GM19239 (cell line): ENCODE results near the gene GPR152.
"Not testable (repeated sequence)": the region's sequence is repeated elsewhere in the genome, so short reads cannot be mapped to it uniquely, and the experiment has no call there.

Experiments used
- DNase-seq: peaks from one replicate; pipeline ENCODE4 v3.0.0; 2011; ENCODE audit warnings: low spot score; ENCODE audit not compliant: insufficient read length
- FAIRE-seq: peaks from 2 replicates; lab custom pipeline; 2011; peaks lifted over from hg19 to GRCh38; lab: Jason Lieb, UNC

The GPR152 gene

GRCh38 chr11:67415501-67416304 is 36.8 kb downstream of the GPR152 start, which contains the start of gene CARNS1:
Gene CARNS1 (plus strand): TSS chr11:67415678. CDS start chr11:67416200, 522 bp downstream.
- DNase-seq: no peak
- no peak for FAIRE-seq

GRCh38 chr11:67413266-67413849 is 39.2 kb downstream of the GPR152 start:
- DNase-seq (no peak), FAIRE-seq (no peak)

GRCh38 chr11:67412495-67413179 is 39.9 kb downstream of the GPR152 start:
- no peak for DNase-seq
- no peak for FAIRE-seq

GRCh38 chr11:67411785-67412152 is 40.8 kb downstream of the GPR152 start:
- no peak for DNase-seq
- no peak for FAIRE-seq

- FAIRE-seq (no peak), DNase-seq (no peak)
Observed at GRCh38 chr11:67410984-67411784, 41.3 kb downstream of the GPR152 start.

- DNase-seq (no peak), FAIRE-seq (no peak)
Observed at GRCh38 chr11:67410369-67410831, 42.1 kb downstream of the GPR152 start.

- FAIRE-seq (peak; percentile 86), DNase-seq (no peak)
Observed at GRCh38 chr11:67409781-67410368, 42.7 kb downstream of the GPR152 start.

- FAIRE-seq (peak; percentile 98), DNase-seq (peak; percentile 88)
Observed at GRCh38 chr11:67409261-67409666, 43.3 kb downstream of the GPR152 start.

- FAIRE-seq (peak; percentile 73), DNase-seq (no peak)
Observed at GRCh38 chr11:67408437-67409200, 43.9 kb downstream of the GPR152 start.

GRCh38 chr11:67407688-67408163 is 44.8 kb downstream of the GPR152 start:
- FAIRE-seq: no peak
- DNase-seq: no peak

- FAIRE-seq: peak; percentile 65
- no peak for DNase-seq
Observed at GRCh38 chr11:67406969-67407687, 45.4 kb downstream of the GPR152 start.

- DNase-seq (no peak), FAIRE-seq (no peak)
Observed at GRCh38 chr11:67406420-67406968, 46.0 kb downstream of the GPR152 start.

GRCh38 chr11:67405688-67406339 is 46.7 kb downstream of the GPR152 start:
- no peak for DNase-seq
- no peak for FAIRE-seq

GRCh38 chr11:67405196-67405567 is 47.3 kb downstream of the GPR152 start:
- no peak for DNase-seq
- no peak for FAIRE-seq

GRCh38 chr11:67404515-67405195 is 47.9 kb downstream of the GPR152 start:
- no peak for DNase-seq
- FAIRE-seq: peak; percentile 68

GRCh38 chr11:67403085-67403484 is 49.4 kb downstream of the GPR152 start:
- DNase-seq: not testable (repeated sequence)
- peak; percentile 18 for FAIRE-seq
